Stimulated activated CD4-positive, alpha-beta T cell treated with anti-CD3 and anti-CD28 coated beads, Interleukin-1b, Interleukin-23, amount 100 ng/mL, for 48 hours (primary cell): Measurements from ENCODE around the gene LAMA3.
A peak's percentile ranks its signal among the peaks of the same experiment; 100 is the strongest.

Source experiments
- DNase-seq: peaks from one replicate; pipeline ENCODE4 v3.0.0-alpha.2; 2020

Gene LAMA3

GRCh38 chr18:23855721-23856120, 166.5 kb downstream of the LAMA3 start:
- DNase-seq: no peak

GRCh38 chr18:23856466-23857163, 167.4 kb downstream of the LAMA3 start:
- no peak for DNase-seq

GRCh38 chr18:23857164-23857552, 167.9 kb downstream of the LAMA3 start:
- no peak for DNase-seq

GRCh38 chr18:23857756-23858155, 168.5 kb downstream of the LAMA3 start:
- DNase-seq: no peak

GRCh38 chr18:23859466-23860336, 170.4 kb downstream of the LAMA3 start:
- DNase-seq: no peak

- DNase-seq: no peak
Observed at GRCh38 chr18:23861326-23861725, 172.1 kb downstream of the LAMA3 start.

GRCh38 chr18:23861805-23862470, 172.7 kb downstream of the LAMA3 start:
- DNase-seq: no peak

- DNase-seq: peak; percentile 12
Observed at GRCh38 chr18:23864624-23865023, 175.4 kb downstream of the LAMA3 start.

- DNase-seq: no peak
Observed at GRCh38 chr18:23867006-23867405, 177.8 kb downstream of the LAMA3 start.

GRCh38 chr18:23868136-23868785, 179.0 kb downstream of the LAMA3 start:
- no peak for DNase-seq

GRCh38 chr18:23870676-23871380, 181.6 kb downstream of the LAMA3 start:
- DNase-seq: no peak

GRCh38 chr18:23871410-23871809, 182.2 kb downstream of the LAMA3 start:
- peak; percentile 38 for DNase-seq

- DNase-seq: peak; percentile 8
Observed at GRCh38 chr18:23872701-23873550, 183.7 kb downstream of the LAMA3 start.

GRCh38 chr18:23875966-23876895, 187.0 kb downstream of the LAMA3 start:
- DNase-seq: no peak

- DNase-seq: no peak
Observed at GRCh38 chr18:23876921-23877320, 187.7 kb downstream of the LAMA3 start.

- no peak for DNase-seq
Observed at GRCh38 chr18:23877371-23877770, 188.1 kb downstream of the LAMA3 start.

- DNase-seq: no peak
Observed at GRCh38 chr18:23878336-23878900, 189.2 kb downstream of the LAMA3 start.

- DNase-seq: no peak
Observed at GRCh38 chr18:23879126-23879525, 189.9 kb downstream of the LAMA3 start.

GRCh38 chr18:23879544-23879943, 190.3 kb downstream of the LAMA3 start:
- no peak for DNase-seq

- no peak for DNase-seq
Observed at GRCh38 chr18:23879966-23880565, 190.8 kb downstream of the LAMA3 start.
